GM12892 (cell line): ENCODE data around the gene ARHGAP22.

ENCODE experiments used
- POLR2A ChIP-seq: IDR thresholded peaks from 2 replicates; pipeline ENCODE4 v1.6.1; 2011; ENCODE audit warnings: low read depth, low read length, control low read depth
- POLR2AphosphoS5 ChIP-seq: IDR thresholded peaks from 2 replicates; pipeline ENCODE4 v1.6.1; 2011; ENCODE audit warnings: low read depth, low read length, control low read depth
- TAF1 ChIP-seq: IDR thresholded peaks from 2 replicates; pipeline ENCODE4 v1.6.1; 2011; ENCODE audit warnings: low read depth, mild to moderate bottlenecking, control low read depth, low read length, borderline replicate concordance

- TF ChIP-seq POLR2A (no peak), POLR2AphosphoS5 (no peak), TAF1 (no peak)
Observed at GRCh38 chr10:48610585-48611093, 5.8 kb upstream of the ARHGAP22 start.
